ENCODE measurements around the gene CD300A.

The CD300A gene

GRCh38 chr17:74454197-74455024, 12.0 kb upstream of the CD300A start:
- DNase-seq (ENCODE audit: low read depth in 2 of 2): no peak

GRCh38 chr17:74455025-74455545, 11.3 kb upstream of the CD300A start:
- no peak for DNase-seq (ENCODE audit: low read depth in 2 of 2)

GRCh38 chr17:74455821-74456220, 10.6 kb upstream of the CD300A start:
- DNase-seq (ENCODE audit: low read depth in 2 of 2): no peak

- DNase-seq (ENCODE audit: low read depth in 2 of 2): peak; percentile 62 to 65
These were observed 9.2 kb upstream of the CD300A start for GRCh38 chr17:74457146-74457819.

GRCh38 chr17:74457820-74458166, 8.6 kb upstream of the CD300A start:
- DNase-seq (ENCODE audit: low read depth in 2 of 2): no peak

- DNase-seq (ENCODE audit: low read depth in 2 of 2): no peak
These were observed 7.6 kb upstream of the CD300A start for GRCh38 chr17:74458835-74459234.

GRCh38 chr17:74459622-74460021, 6.8 kb upstream of the CD300A start:
- DNase-seq (ENCODE audit: low read depth in 2 of 2): no peak

- DNase-seq (ENCODE audit: low read depth in 2 of 2): no peak
These were observed 6.2 kb upstream of the CD300A start for GRCh38 chr17:74460241-74460640.

- no peak for DNase-seq (ENCODE audit: low read depth in 2 of 2)
These were observed 5.4 kb upstream of the CD300A start for GRCh38 chr17:74460996-74461395.

GRCh38 chr17:74461611-74462010, 4.8 kb upstream of the CD300A start:
- no peak for DNase-seq (ENCODE audit: low read depth in 2 of 2)

- DNase-seq (ENCODE audit: low read depth in 2 of 2): no peak
These were observed 1.6 kb upstream of the CD300A start for GRCh38 chr17:74464730-74465377.

GRCh38 chr17:74465378-74466110, 890 bp upstream of the CD300A start:
- no peak for DNase-seq (ENCODE audit: low read depth in 2 of 2)

GRCh38 chr17:74466828-74467184, 372 bp downstream of the CD300A start:
- no peak for DNase-seq (ENCODE audit: low read depth in 2 of 2)

GRCh38 chr17:74467221-74467951, 952 bp downstream of the CD300A start:
- no peak for DNase-seq (ENCODE audit: low read depth in 2 of 2)

GRCh38 chr17:74471341-74471740, 4.9 kb downstream of the CD300A start:
- DNase-seq (ENCODE audit: low read depth in 2 of 2): no peak

- DNase-seq (ENCODE audit: low read depth in 2 of 2): no peak
These were observed 6.5 kb downstream of the CD300A start for GRCh38 chr17:74472890-74473289.

- no peak for DNase-seq (ENCODE audit: low read depth in 2 of 2)
These were observed 6.9 kb downstream of the CD300A start for GRCh38 chr17:74473294-74473693.

GRCh38 chr17:74474043-74474792, 7.8 kb downstream of the CD300A start:
- DNase-seq (ENCODE audit: low read depth in 2 of 2): no peak

GRCh38 chr17:74475189-74475588, 8.8 kb downstream of the CD300A start:
- DNase-seq (ENCODE audit: low read depth in 2 of 2): no peak

- no peak for DNase-seq (ENCODE audit: low read depth in 2 of 2)
These were observed 11.0 kb downstream of the CD300A start for GRCh38 chr17:74477411-74477810.
